ENCODE results near the gene PSMD3.

GRCh38 chr17:39972271-39972670 is 8.3 kb upstream of the PSMD3 start:
- TF ChIP-seq CTCF (IDR thresholded peaks at IDR 0.05) (no peak), POLR2A (IDR thresholded peaks at IDR 0.05) (no peak)

All from Peyer's patch (tissue), 4 donors.